GM23248 (cell line): ENCODE measurements around the gene DZIP1. TPM values are rescaled to one million over a fixed set of nuclear protein-coding genes. Genes with fewer than 3 reads are reported as not detected.

Experiments
- DNase-seq: peaks from one replicate; pipeline ENCODE4 v3.0.0-alpha.2; 2015
- H2AFZ ChIP-seq: fragments of 200-600 bp; sonication (generic); 2 replicates; pipeline ENCODE4 v1.6.1; 2016; ENCODE audit warnings: antibody characterized with exemption
- H3F3A ChIP-seq: fragments of 200-600 bp; sonication (generic); 2 replicates; pipeline ENCODE4 v1.6.1; 2016; ENCODE audit warnings: mild to moderate bottlenecking, antibody characterized with exemption, mixed run types; ENCODE audit not compliant: insufficient read depth
- H3K27ac ChIP-seq: fragments of 200-600 bp; sonication (generic); 2 replicates; pipeline ENCODE4 v1.5.1; 2016; ENCODE audit warnings: mild to moderate bottlenecking
- H3K27me3 ChIP-seq: fragments of 200-600 bp; sonication (generic); replicated peaks from 2 replicates; pipeline ENCODE4 v1.6.1; 2016; ENCODE audit warnings: mild to moderate bottlenecking; ENCODE audit not compliant: insufficient read depth
- H3K36me3 ChIP-seq: fragments of 200-600 bp; sonication (generic); 2 replicates; pipeline ENCODE4 v1.6.1; 2016; ENCODE audit warnings: low read depth, mild to moderate bottlenecking
- H3K4me1 ChIP-seq: fragments of 200-600 bp; sonication (generic); 2 replicates; pipeline ENCODE4 v1.6.1; 2016; ENCODE audit warnings: mild to moderate bottlenecking; ENCODE audit not compliant: insufficient read depth
- H3K4me2 ChIP-seq: fragments of 200-600 bp; sonication (generic); one replicate; pipeline ENCODE4 v1.6.1; 2016; ENCODE audit warnings: mild to moderate bottlenecking; ENCODE audit not compliant: unreplicated experiment
- H3K4me3 ChIP-seq: fragments of 200-600 bp; sonication (generic); 2 replicates; pipeline ENCODE4 v1.5.1; 2016; ENCODE audit warnings: mild to moderate bottlenecking
- H3K79me2 ChIP-seq: fragments of 200-600 bp; sonication (generic); 2 replicates; pipeline ENCODE4 v1.6.1; 2016; ENCODE audit warnings: mild to moderate bottlenecking; ENCODE audit not compliant: insufficient read depth
- H3K9ac ChIP-seq: fragments of 200-600 bp; sonication (generic); 2 replicates; pipeline ENCODE4 v1.6.1; 2016; ENCODE audit warnings: mild to moderate bottlenecking
- H3K9me2 ChIP-seq: fragments of 200-600 bp; sonication (generic); 2 replicates; pipeline ENCODE4 v1.6.1; 2016; ENCODE audit warnings: mixed run types, mild to moderate bottlenecking, moderate library complexity; ENCODE audit not compliant: insufficient read depth
- H3K9me3 ChIP-seq: fragments of 200-600 bp; sonication (generic); one replicate; pipeline ENCODE4 v1.6.1; 2017; ENCODE audit warnings: low read depth
- H4K20me1 ChIP-seq: fragments of 200-600 bp; sonication (generic); 2 replicates; pipeline ENCODE4 v1.6.0; 2016; ENCODE audit not compliant: insufficient read depth
- EZH2 ChIP-seq: fragments of 200-600 bp; sonication (generic); IDR thresholded peaks from 2 replicates; pipeline ENCODE4 v1.6.1; 2018; ENCODE audit warnings: antibody characterized with exemption, mild to moderate bottlenecking; ENCODE audit not compliant: insufficient read depth, poor library complexity, severe bottlenecking
- EZH2phosphoT487 ChIP-seq: fragments of 200-600 bp; sonication (generic); IDR thresholded peaks from 2 replicates; pipeline ENCODE4 v1.6.1; 2018; ENCODE audit warnings: antibody characterized with exemption, moderate library complexity, mild to moderate bottlenecking, low read depth; ENCODE audit not compliant: insufficient read depth
- WGBS, 2 experiments: methylation state at CpG; one replicate each; pipeline ENCODE4 v1.1.6; 2015 to 2017; ENCODE audit warnings: low lambda C conversion rate in 2 of 2, low coverage in 1 of 2; ENCODE audit errors: missing lambda C conversion rate in 2 of 2; 5-methylcytosine and 5-hydroxymethylcytosine counted together
- in situ Hi-C: fragments of 300-500 bp; cut with MboI; formaldehyde crosslinking; loops from 2 replicates; pipeline ENCODE4 v1.15.0; 2020
- polyA plus RNA-seq: library from polyadenylated mRNA; unstranded; fragments of >200 nt; fragmentation: Nextera tagmentation; extraction: Ambion mirVana; gene quantifications from 2 replicates; pipeline ENCODE4 v1.2.1, GENCODE V29; 2016
- total RNA-seq: library from RNA; depleted of rRNA; stranded (reverse); fragments of >200 nt; shearing (Covaris generic); gene quantifications from 2 replicates; pipeline ENCODE4 v1.2.3, GENCODE V29; 2014

Gene DZIP1
- total and polyA plus RNA-seq, 2 experiments from 2014 or later: 8.0 to 22.8 TPM

GRCh38 chr13:95652244-95652764 is 7.8 kb upstream of the DZIP1 start:
- 7 to 20% methylated on average over 1 of the region's 1 CpG for WGBS, 2 experiments
- no peaks in the 10 kb centered on the region for H3K9me3 ChIP-seq
- H3K27me3 ChIP-seq: no peaks in the 10 kb centered on the region
- H3K4me2 ChIP-seq: no peak overlapping the region
- H3K79me2 ChIP-seq: no peaks in the 10 kb centered on the region
- H3K27ac ChIP-seq: no peak overlapping the region
- no peaks in the 10 kb centered on the region for H3K4me1 ChIP-seq
- no peaks in the 10 kb centered on the region for H3K36me3 ChIP-seq
- H3K9ac ChIP-seq: no peak overlapping the region
- H2AFZ ChIP-seq: 0 out of 2 replicates have a peak overlapping the region, but pooled peaks have one; percentile 24
- no peaks in the 10 kb centered on the region for H3K9me2 ChIP-seq
- DNase-seq: no peak
- in situ Hi-C loops: no loop called here
- no peaks in the 10 kb centered on the region for H4K20me1 ChIP-seq
- H3K4me3 ChIP-seq: no peak overlapping the region
- no peak for TF ChIP-seq EZH2phosphoT487
- TF ChIP-seq EZH2: no peak
- H3F3A ChIP-seq: no peaks in the 10 kb centered on the region

GRCh38 chr13:95650696-95651095 is 6.2 kb upstream of the DZIP1 start:
- in situ Hi-C loops: no loop called here
- H3K36me3 ChIP-seq: no peaks in the 10 kb centered on the region

GRCh38 chr13:95647321-95647720 is 2.8 kb upstream of the DZIP1 start:
- H3K27me3 ChIP-seq: no peaks in the 10 kb centered on the region
- H4K20me1 ChIP-seq: no peaks in the 10 kb centered on the region
- no peaks in the 10 kb centered on the region for H3K36me3 ChIP-seq
- no peak overlapping the region for H3K4me3 ChIP-seq
- H3K4me2 ChIP-seq: no peak overlapping the region
- peaks cover 12% of the 10 kb centered on the region for H3K79me2 ChIP-seq
- TF ChIP-seq EZH2phosphoT487: no peak
- TF ChIP-seq EZH2: no peak
- in situ Hi-C loops: no loop called here
- 0 out of 2 replicates have a peak, but pooled peaks cover 7% of the 10 kb centered on the region for H3F3A ChIP-seq
- no peak overlapping the region for H2AFZ ChIP-seq
- H3K9me3 ChIP-seq: no peaks in the 10 kb centered on the region
- WGBS, 2 experiments: 47 to 49% methylated on average over 6 of the region's 6 CpGs
- no peaks in the 10 kb centered on the region for H3K9me2 ChIP-seq
- H3K4me1 ChIP-seq: peaks cover 9% of the 10 kb centered on the region
- H3K27ac ChIP-seq: no peak overlapping the region
- no peak for DNase-seq
- no peak overlapping the region for H3K9ac ChIP-seq

More at GRCh38 chr13:95650696-95651095, 6.2 kb upstream of the DZIP1 start:
- DNase-seq: no peak
- Histone ChIP-seq H4K20me1 (no peaks in the 10 kb centered on the region), H3F3A (no peaks in the 10 kb centered on the region), H3K27me3 (no peaks in the 10 kb centered on the region), H3K9me3 (no peaks in the 10 kb centered on the region), H3K4me3 (no peak overlapping the region), H3K9me2 (no peaks in the 10 kb centered on the region), H3K79me2 (no peaks in the 10 kb centered on the region), H3K27ac (no peak overlapping the region), H3K4me1 (no peaks in the 10 kb centered on the region), H2AFZ (no peak overlapping the region), H3K4me2 (no peak overlapping the region), H3K9ac (no peak overlapping the region)
- no peak for TF ChIP-seq EZH2
- WGBS, 2 experiments: 77 to 83% methylated on average over 5 of the region's 5 CpGs

- peak; percentile 74 for DNase-seq
- Histone ChIP-seq H3K9ac (peak overlapping the region; percentile 76), H3K79me2 (peaks cover 24% of the 10 kb centered on the region), H2AFZ (peak overlapping the region; percentile 100), H3K27me3 (no peaks in the 10 kb centered on the region), H3K9me3 (no peaks in the 10 kb centered on the region), H3K4me1 (peaks cover 12% of the 10 kb centered on the region), H3K4me2 (peak overlapping the region; percentile 90), H4K20me1 (no peaks in the 10 kb centered on the region), H3K27ac (peak overlapping the region; percentile 58), H3K9me2 (no peaks in the 10 kb centered on the region), H3K36me3 (peaks cover 6% of the 10 kb centered on the region; the same call in 1 of the 2 replicates), H3K4me3 (peak overlapping the region; percentile 79), H3F3A (0 out of 2 replicates have a peak, but pooled peaks cover 7% of the 10 kb centered on the region)
- in situ Hi-C loops: no loop called here
- TF ChIP-seq EZH2 (no peak), EZH2phosphoT487 (no peak)
- WGBS, 2 experiments: 2 to 3% methylated on average over 49 of the region's 62 CpGs
Measured at GRCh38 chr13:95643936-95644598, 439 bp downstream of the DZIP1 start.
